GM12891 (cell line): Measurements from ENCODE around the gene RABEPK.

Experiments used
- PAX5 ChIP-seq: IDR thresholded peaks from 2 replicates; pipeline ENCODE4 v1.6.1; 2011; ENCODE audit warnings: low read length, moderate library complexity, mild to moderate bottlenecking; ENCODE audit not compliant: insufficient read depth, severe bottlenecking
- POLR2A ChIP-seq: IDR thresholded peaks from 2 replicates; pipeline ENCODE4 v1.6.1; 2011; ENCODE audit warnings: low read depth, low read length, control low read depth
- POLR2AphosphoS5 ChIP-seq: IDR thresholded peaks from 2 replicates; pipeline ENCODE4 v1.6.1; 2011; ENCODE audit warnings: low read depth, low read length, control low read depth
- SPI1 ChIP-seq: IDR thresholded peaks from 2 replicates; pipeline ENCODE4 v1.6.1; 2011; ENCODE audit warnings: low read depth, low read length, control low read depth
- TAF1 ChIP-seq: IDR thresholded peaks from 2 replicates; pipeline ENCODE4 v1.6.1; 2011; ENCODE audit warnings: low read depth, low read length, control low read depth

GRCh38 chr9:125268394-125269013, 68.2 kb downstream of the RABEPK start:
- TF ChIP-seq POLR2AphosphoS5 (no peak), SPI1 (no peak), POLR2A (no peak), TAF1 (no peak), PAX5 (no peak)
